Mucosa of rectum (tissue), 2 donors: ENCODE measurements around the gene ZGLP1.

Experiments used
- H3K27ac ChIP-seq, 2 donors: one replicate each; pipeline ENCODE4 v1.7.0; 2013; ENCODE audit warnings: inconsistent platforms in 2 of 2, low read depth in 2 of 2, low read length in 2 of 2
- H3K27me3 ChIP-seq, 2 donors: one replicate each; pipeline ENCODE4 v1.7.0; 2013; ENCODE audit warnings: low read length in 2 of 2; ENCODE audit not compliant: control insufficient read depth in 2 of 2, insufficient read depth in 2 of 2
- H3K36me3 ChIP-seq, 2 donors: one replicate each; pipeline ENCODE4 v1.7.0; 2013; ENCODE audit warnings: low read length in 2 of 2; ENCODE audit not compliant: control insufficient read depth in 2 of 2, insufficient read depth in 2 of 2
- H3K4me1 ChIP-seq, 2 donors: one replicate each; pipeline ENCODE4 v1.7.0; 2013; ENCODE audit warnings: low read length in 2 of 2, mild to moderate bottlenecking in 1 of 2; ENCODE audit not compliant: control insufficient read depth in 2 of 2, insufficient read depth in 2 of 2
- H3K4me3 ChIP-seq, 2 donors: one replicate each; pipeline ENCODE4 v1.7.0; 2013; ENCODE audit warnings: low read length in 2 of 2
- H3K9ac ChIP-seq, 2 donors: one replicate each; pipeline ENCODE4 v1.7.0; 2013; ENCODE audit warnings: low read length in 2 of 2, low read depth in 1 of 2, mild to moderate bottlenecking in 1 of 2
- H3K9me3 ChIP-seq, 2 donors: one replicate each; pipeline ENCODE4 v1.7.0; 2013; ENCODE audit warnings: low read length in 2 of 2; ENCODE audit not compliant: control insufficient read depth in 2 of 2
- donor health status: healthy.
- donor health status: Normal muscosa, but diverticular disease.

The ZGLP1 gene

DNA sequence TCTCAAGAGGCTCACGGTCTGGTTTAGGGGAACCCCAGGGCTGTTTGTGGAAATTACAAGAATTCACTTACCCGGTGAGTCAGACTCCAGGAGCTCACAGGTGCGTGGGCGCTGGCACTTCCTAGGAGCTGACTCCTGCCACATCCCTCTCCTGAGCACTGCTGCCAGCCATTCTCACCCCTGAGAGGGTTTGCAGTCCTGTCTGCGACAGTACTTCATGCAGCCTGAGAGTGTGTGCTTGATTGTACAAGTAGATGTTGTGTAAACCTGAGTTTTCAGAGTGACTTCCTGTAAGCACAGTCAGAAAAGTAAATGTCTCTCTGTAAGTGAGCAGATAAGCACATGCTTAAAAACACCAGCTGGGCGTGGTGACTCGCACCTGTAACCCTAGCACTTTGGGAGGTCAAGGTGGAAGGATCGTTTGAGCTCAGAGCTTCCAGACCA lies 49.5 kb downstream of the ZGLP1 start:
- Histone ChIP-seq H3K27ac (no peak overlapping the region), H3K9ac (no peak overlapping the region), H3K4me1 (peaks cover 8 to 14% of the 10 kb centered on the region in 2 donors), H3K36me3 (peaks cover 19 to 27% of the 10 kb centered on the region in 2 donors), H3K4me3 (no peak overlapping the region), H3K27me3 (no peaks in the 10 kb centered on the region), H3K9me3 (no peaks in the 10 kb centered on the region)

DNA sequence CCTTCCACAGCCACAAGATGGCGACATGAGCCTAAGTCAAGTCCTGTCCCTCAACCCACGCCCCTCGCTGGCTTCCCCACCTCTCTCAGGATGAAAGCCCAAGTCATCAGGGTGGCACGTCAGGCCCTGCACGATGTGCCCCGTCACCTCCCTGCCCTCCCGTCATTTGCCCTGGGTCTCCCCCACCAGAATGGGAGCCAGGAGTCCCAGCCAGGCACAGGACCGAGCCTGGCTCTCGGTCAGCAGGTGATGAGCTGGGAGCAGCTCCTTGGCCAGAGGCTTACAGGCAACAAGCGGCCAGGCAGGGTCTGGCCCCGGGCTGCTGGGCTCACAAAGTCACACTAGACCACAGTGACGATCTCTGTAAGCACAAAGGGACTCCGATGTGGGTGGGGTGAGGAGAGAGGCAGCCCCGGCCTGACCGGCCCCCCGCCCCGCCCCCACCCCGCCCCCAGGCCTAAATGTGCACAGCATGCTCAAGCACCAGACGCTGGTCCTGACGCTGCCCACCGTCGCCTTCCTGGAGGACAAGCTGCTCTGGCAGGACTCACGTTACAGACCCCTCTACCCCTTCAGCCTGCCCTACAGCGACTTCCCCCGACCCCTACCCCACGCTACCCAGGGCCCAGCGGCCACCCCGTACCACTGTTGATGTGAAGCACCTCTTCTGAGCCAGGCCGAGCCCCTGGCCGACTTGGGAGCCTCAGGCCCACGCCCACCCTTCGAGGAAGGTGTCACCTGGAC lies 50.3 kb downstream of the ZGLP1 start:
- Histone ChIP-seq H3K36me3 (peaks cover 22 to 34% of the 10 kb centered on the region in 2 donors), H3K9ac (no peak overlapping the region), H3K4me1 (peaks cover 8 to 14% of the 10 kb centered on the region in 2 donors), H3K27me3 (no peaks in the 10 kb centered on the region), H3K4me3 (no peak overlapping the region), H3K9me3 (no peaks in the 10 kb centered on the region), H3K27ac (no peak overlapping the region)

DNA sequence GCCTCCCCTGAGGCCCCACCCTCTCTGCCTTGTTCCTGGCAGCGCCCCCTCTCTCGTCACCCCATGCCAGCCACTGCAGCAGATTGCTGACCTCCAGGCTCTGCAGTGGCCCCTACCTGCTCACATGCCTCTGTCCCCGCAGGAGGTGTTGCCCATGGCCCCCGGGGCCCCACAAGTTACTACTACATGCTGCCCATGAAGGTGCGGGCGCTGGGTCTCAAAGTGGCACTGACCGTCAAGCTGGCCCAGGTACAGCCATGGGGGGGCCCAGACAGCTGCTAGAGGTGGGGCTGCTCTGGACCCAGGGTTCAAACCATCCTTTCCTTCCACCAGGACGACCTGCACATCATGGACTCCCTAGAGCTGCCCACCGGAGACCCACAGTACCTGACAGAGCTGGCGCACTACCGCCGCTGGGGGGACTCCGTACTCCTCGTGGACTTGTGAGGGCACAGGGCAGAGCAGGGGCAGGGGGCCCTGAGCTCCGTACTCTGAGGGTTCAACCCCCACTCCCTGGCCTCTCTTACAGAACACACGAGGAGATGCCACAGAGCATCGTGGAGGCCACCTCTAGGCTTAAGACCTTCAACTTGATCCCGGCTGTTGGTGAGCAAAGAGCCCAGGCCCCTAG lies 51.4 kb downstream of the ZGLP1 start:
- Histone ChIP-seq H3K27me3 (no peaks in the 10 kb centered on the region), H3K4me1 (peaks cover 8 to 14% of the 10 kb centered on the region in 2 donors), H3K4me3 (no peak overlapping the region), H3K36me3 (peaks cover 25 to 38% of the 10 kb centered on the region in 2 donors), H3K9me3 (no peaks in the 10 kb centered on the region), H3K27ac (no peak overlapping the region), H3K9ac (no peak overlapping the region)

DNA sequence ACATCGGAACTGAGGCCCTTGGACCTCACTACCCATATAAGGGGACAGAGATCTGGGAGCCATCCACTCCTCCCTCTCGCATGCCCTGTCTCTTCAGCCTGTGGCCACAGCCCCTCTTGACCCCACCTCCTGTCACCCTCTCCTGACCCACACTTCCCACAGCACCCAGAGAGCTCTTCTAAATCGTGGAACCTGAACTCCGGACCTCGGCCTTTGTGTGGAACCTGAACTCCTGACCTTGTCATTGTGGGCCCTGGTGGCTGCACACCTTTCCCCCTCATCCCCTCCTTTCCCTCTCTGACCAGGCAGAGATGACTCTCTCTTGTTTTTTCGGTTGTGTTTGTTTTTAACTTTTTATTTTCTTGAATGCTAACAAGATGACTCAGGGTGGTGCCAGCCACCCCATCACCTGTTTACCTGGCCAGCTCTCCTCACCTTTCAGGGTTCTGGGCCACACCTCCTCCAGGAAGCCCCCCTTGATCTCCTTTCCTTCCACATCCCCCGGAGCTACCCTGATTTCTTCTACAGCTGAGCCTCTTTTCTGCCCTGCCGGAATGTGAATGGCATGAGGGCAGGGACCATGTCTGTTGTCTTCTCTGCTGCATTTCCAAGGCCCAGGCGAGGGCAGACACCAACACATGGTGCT lies 52.5 kb downstream of the ZGLP1 start:
- H3K9me3 ChIP-seq, result no peaks in the 10 kb centered on the region
- H3K4me3 ChIP-seq, result no peak overlapping the region
- H3K4me1 ChIP-seq, result peaks cover 14 to 22% of the 10 kb centered on the region in 2 donors
- H3K36me3 ChIP-seq, result peaks cover 25 to 38% of the 10 kb centered on the region in 2 donors
- no peak overlapping the region for H3K9ac ChIP-seq
- no peaks in the 10 kb centered on the region for H3K27me3 ChIP-seq
- H3K27ac ChIP-seq, result no peak overlapping the region

DNA sequence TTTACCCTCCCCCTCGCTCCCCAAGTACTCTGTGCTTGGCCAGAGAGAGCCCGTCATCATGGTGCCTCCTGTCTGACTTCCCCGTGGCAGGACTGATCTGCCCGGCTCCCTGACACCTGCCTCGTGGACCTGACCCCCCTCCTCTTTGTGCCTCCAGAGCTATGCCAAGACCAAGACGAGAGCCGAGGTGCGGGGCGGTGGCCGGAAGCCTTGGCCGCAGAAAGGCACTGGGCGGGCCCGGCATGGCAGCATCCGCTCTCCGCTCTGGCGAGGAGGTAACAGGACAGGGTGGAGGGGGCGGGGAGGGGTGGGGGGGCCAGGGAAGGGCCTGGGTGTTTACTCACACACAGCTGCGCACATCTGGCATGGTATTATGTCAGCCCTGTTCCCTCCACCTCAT lies 53.1 kb downstream of the ZGLP1 start:
- Histone ChIP-seq H3K36me3 (peaks cover 25 to 38% of the 10 kb centered on the region in 2 donors), H3K27ac (no peak overlapping the region), H3K4me3 (no peak overlapping the region)

DNA sequence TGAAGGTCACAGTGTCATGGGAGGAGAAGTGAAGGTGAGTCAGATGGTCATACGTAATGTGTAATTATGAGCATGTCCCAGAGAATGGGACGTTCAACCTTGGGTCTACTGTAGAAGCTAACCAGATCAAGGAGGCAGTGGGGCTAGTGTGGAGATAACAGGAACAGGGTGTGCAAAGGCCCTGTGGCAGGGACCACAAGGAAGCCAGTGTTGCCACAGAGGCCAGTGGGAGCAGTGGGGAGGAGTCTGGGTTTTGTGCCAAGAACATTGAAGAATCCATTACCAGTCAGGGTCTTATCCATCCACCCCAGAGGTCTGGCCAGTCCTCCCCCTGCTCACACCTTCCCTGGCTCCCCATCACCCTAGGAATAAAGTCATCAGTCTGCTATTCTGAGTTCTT lies 54.3 kb downstream of the ZGLP1 start:
- Histone ChIP-seq H3K4me1 (peaks cover 17 to 18% of the 10 kb centered on the region in 2 donors), H3K4me3 (no peak overlapping the region), H3K9ac (no peak overlapping the region), H3K27me3 (no peaks in the 10 kb centered on the region), H3K27ac (no peak overlapping the region), H3K36me3 (peaks cover 25 to 38% of the 10 kb centered on the region in 2 donors), H3K9me3 (no peaks in the 10 kb centered on the region)

More for the DNA sequence above, 53.1 kb downstream of the ZGLP1 start:
- Histone ChIP-seq H3K9ac (no peak overlapping the region), H3K4me1 (peaks cover 14 to 22% of the 10 kb centered on the region in 2 donors), H3K9me3 (no peaks in the 10 kb centered on the region), H3K27me3 (no peaks in the 10 kb centered on the region)
